RWPE2 (cell line): ENCODE measurements around the gene ARL6IP6.
A peak's percentile ranks its signal among the peaks of the same experiment; 100 is the strongest.

ENCODE experiments used
- ATAC-seq: fragments of 200-7000 bp; cut with Tn5 transposase; 3 replicates; pipeline ENCODE4 v1.9.1; 2021; ENCODE audit warnings: low read depth
- DNase-seq: peaks from one replicate; pipeline ENCODE4 v3.0.0-alpha.2; 2020; ENCODE audit warnings: low spot score
- H3K27ac ChIP-seq: fragments of 450-650 bp; 2 replicates; pipeline ENCODE4 v1.5.1; 2017; ENCODE audit warnings: mild to moderate bottlenecking; ENCODE audit not compliant: poor library complexity, severe bottlenecking
- H3K27me3 ChIP-seq: fragments of 250-450 bp; sonication (Bioruptor Pico); 2 replicates; pipeline ENCODE4 v1.5.1; 2021; ENCODE audit warnings: mild to moderate bottlenecking, moderate library complexity; ENCODE audit not compliant: insufficient read depth, poor library complexity, severe bottlenecking
- H3K36me3 ChIP-seq: fragments of 250-450 bp; sonication (Bioruptor Pico); 2 replicates; pipeline ENCODE4 v1.5.1; 2020; ENCODE audit warnings: low read depth, mild to moderate bottlenecking, moderate library complexity
- H3K4me1 ChIP-seq: fragments of 250-450 bp; sonication (Bioruptor Pico); 2 replicates; pipeline ENCODE4 v1.5.1; 2021; ENCODE audit warnings: mild to moderate bottlenecking, moderate library complexity; ENCODE audit not compliant: insufficient read depth, poor library complexity, severe bottlenecking
- H3K4me3 ChIP-seq: fragments of 250-450 bp; sonication (Bioruptor Pico); 2 replicates; pipeline ENCODE4 v1.5.1; 2021; ENCODE audit warnings: mild to moderate bottlenecking, moderate library complexity; ENCODE audit not compliant: severe bottlenecking
- H3K9me3 ChIP-seq: fragments of 250-450 bp; sonication (Bioruptor Pico); 2 replicates; pipeline ENCODE4 v1.5.1; 2021; ENCODE audit warnings: mild to moderate bottlenecking, moderate library complexity; ENCODE audit not compliant: severe bottlenecking
- TF ChIP-seq, protein P1 (sequence below): fragments of 450-650 bp; IDR thresholded peaks from one replicate; pipeline ENCODE4 v1.5.1; 2017; ENCODE audit warnings: mild to moderate bottlenecking, moderate library complexity; ENCODE audit not compliant: poor library complexity, severe bottlenecking

Gene ARL6IP6

DNA sequence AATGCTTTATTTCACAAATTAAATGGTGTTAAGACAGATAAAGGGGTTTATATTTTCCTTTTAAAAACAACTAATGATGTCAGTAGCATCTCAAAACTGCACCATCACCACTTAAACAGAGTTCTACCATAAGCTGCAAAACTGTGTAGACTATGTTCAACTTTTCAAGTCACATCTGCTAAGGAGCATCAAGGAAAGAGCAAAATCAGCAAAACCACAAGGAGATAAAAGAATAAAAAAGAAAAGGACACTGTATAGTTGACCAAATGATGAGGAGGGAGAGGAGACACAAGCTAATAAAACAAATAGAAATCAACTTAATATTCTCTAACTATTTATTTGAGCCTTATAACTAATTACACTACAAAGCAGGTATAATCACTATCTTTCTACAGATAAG lies 35.0 kb upstream of the ARL6IP6 start:
- no peaks in the 10 kb centered on the region for H3K27me3 ChIP-seq
- H3K9me3 ChIP-seq: no peaks in the 10 kb centered on the region
- H3K4me3 ChIP-seq: no peak overlapping the region
- H3K27ac ChIP-seq: no peak overlapping the region
- TF ChIP-seq, protein P1, sequence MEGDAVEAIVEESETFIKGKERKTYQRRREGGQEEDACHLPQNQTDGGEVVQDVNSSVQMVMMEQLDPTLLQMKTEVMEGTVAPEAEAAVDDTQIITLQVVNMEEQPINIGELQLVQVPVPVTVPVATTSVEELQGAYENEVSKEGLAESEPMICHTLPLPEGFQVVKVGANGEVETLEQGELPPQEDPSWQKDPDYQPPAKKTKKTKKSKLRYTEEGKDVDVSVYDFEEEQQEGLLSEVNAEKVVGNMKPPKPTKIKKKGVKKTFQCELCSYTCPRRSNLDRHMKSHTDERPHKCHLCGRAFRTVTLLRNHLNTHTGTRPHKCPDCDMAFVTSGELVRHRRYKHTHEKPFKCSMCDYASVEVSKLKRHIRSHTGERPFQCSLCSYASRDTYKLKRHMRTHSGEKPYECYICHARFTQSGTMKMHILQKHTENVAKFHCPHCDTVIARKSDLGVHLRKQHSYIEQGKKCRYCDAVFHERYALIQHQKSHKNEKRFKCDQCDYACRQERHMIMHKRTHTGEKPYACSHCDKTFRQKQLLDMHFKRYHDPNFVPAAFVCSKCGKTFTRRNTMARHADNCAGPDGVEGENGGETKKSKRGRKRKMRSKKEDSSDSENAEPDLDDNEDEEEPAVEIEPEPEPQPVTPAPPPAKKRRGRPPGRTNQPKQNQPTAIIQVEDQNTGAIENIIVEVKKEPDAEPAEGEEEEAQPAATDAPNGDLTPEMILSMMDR: no peak
- ATAC-seq (no peak), DNase-seq (no peak)
- H3K4me1 ChIP-seq: no peaks in the 10 kb centered on the region
- H3K36me3 ChIP-seq: peaks cover 72% of the 10 kb centered on the region

DNA sequence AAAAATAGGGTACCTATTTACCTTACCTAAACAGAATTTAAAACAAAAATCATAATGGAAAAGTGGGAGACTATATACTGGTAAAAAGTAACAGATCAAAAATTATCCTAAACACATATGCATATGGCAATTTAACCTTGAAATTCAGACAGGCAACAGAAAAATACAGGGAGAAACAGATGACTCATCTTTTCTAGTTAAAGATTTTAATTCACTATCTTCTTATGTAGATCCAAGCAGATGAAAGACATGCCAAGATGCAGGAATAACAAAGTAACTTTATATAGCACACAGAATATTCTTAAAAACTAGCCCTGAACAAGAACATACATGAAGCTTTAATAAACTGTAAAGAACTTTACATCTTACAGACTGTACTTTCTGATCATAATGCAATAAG lies 32.1 kb upstream of the ARL6IP6 start:
- H3K36me3 ChIP-seq: peaks cover 66% of the 10 kb centered on the region
- H3K4me3 ChIP-seq: no peak overlapping the region
- H3K4me1 ChIP-seq: no peaks in the 10 kb centered on the region
- DNase-seq: no peak
- TF ChIP-seq, protein P1: no peak
- H3K27ac ChIP-seq: no peak overlapping the region
- H3K9me3 ChIP-seq: no peaks in the 10 kb centered on the region
- ATAC-seq: no peak
- no peaks in the 10 kb centered on the region for H3K27me3 ChIP-seq

DNA sequence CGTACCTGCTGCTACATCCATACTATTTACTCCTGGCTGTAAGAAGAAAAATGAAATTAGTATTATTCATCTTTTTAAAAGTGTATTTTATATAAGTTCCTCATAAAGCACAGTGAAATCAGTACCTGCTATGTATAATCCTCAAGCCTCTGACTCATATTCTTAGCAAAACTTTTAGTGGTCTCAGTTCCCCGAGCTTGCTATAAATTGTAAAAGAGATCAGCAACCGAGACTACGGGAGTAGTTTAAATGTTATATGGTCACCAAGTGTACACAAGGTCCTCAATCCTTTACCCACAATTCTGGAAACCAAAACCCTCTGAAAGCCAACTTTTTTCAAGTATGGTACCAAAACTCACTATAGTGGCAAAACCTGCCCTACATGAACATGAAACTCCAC lies 25.4 kb upstream of the ARL6IP6 start:
- Histone ChIP-seq H3K4me3 (no peak overlapping the region), H3K27ac (no peak overlapping the region), H3K36me3 (peaks cover 70% of the 10 kb centered on the region), H3K9me3 (no peaks in the 10 kb centered on the region), H3K4me1 (peaks cover 12% of the 10 kb centered on the region), H3K27me3 (no peaks in the 10 kb centered on the region)
- DNase-seq: no peak
- TF ChIP-seq, protein P1: no peak
- ATAC-seq: no peak

DNA sequence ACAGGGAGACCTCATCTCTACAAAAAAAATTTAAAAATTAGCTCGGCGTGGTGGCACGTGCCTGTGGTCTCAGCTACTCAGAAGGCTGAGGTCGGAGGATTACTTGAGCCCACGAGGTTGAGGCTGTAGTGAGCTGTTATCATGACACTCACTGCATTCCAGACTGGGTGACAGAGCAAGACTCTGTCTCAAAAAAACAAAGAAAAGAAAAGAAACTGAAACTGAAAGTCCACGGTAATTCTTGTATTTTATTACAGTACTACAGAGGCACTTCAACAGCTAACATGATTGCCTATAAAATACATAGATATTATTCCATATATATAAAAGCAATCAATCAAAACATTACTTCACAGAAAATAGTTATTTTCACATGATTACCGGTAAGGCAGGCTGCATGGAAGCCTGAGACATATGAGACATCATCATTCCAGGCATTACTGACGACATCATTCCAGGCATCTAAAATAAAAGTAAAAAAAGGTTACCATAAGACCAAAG lies 24.2 kb upstream of the ARL6IP6 start:
- TF ChIP-seq, protein P1: no peak
- peak; percentile 78 for ATAC-seq
- H3K9me3 ChIP-seq: no peaks in the 10 kb centered on the region
- H3K27me3 ChIP-seq: no peaks in the 10 kb centered on the region
- peaks cover 12% of the 10 kb centered on the region for H3K4me1 ChIP-seq
- H3K27ac ChIP-seq: peak overlapping the region; percentile 32
- H3K4me3 ChIP-seq: peak overlapping the region; percentile 18
- peaks cover 62% of the 10 kb centered on the region for H3K36me3 ChIP-seq
- DNase-seq: no peak

DNA sequence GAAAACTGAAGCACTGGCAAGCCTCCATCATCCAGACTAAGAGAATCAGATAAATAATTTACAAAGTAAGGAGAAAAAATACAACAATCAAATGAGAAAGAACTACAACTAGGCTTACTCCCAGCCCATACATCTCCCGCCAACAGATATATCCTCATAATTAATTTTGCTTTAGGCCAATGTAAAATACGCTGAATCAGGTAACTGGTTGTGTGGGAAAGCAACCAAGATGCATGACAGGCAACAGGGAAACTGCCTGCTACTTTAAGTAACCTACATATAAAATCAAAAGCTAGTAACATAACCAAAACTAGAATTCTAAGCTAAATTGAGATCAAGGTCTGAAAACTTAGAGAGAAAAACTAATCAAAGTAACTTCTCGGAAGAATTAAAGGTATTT lies 22.7 kb upstream of the ARL6IP6 start:
- ATAC-seq (no peak), DNase-seq (no peak)
- H3K9me3 ChIP-seq: no peaks in the 10 kb centered on the region
- peaks cover 12% of the 10 kb centered on the region for H3K4me1 ChIP-seq
- TF ChIP-seq, protein P1: no peak
- no peak overlapping the region for H3K4me3 ChIP-seq
- peaks cover 52% of the 10 kb centered on the region for H3K36me3 ChIP-seq
- no peak overlapping the region for H3K27ac ChIP-seq
- no peaks in the 10 kb centered on the region for H3K27me3 ChIP-seq
